PC-3 (cell line): ENCODE measurements around the gene SLC6A3. TPM values are rescaled to one million over a fixed set of nuclear protein-coding genes. Genes with fewer than 3 reads are reported as not detected.

Source experiments
- ATAC-seq: fragments of 200-7000 bp; cut with Tn5 transposase; 2 replicates; pipeline ENCODE4 v1.9.1; 2020; ENCODE audit warnings: mild to moderate bottlenecking, moderate library complexity
- BruUV-seq: library from RNA; stranded (reverse); fragments of 400-500 nt; replicated peaks from 2 replicates; lab custom pipeline; 2021; lab: Mats Ljungman, UMichigan
- CTCF ChIA-PET: fragments of 300-600 bp; sonication (Branson Sonifier 250); formaldehyde crosslinking; loops from one replicate; lab custom pipeline; 2022; ENCODE audit warnings: antibody characterized with exemption; lab: Charles Lee
- POLR2A ChIA-PET: fragments of 300-600 bp; sonication (Branson Sonifier 250); formaldehyde crosslinking; loops from one replicate; lab custom pipeline; 2022; ENCODE audit warnings: antibody characterized with exemption; ENCODE audit not compliant: unreplicated experiment; lab: Charles Lee
- DNase-seq: peaks from one replicate; pipeline ENCODE4 v3.0.0-alpha.2; 2015
- H2AFZ ChIP-seq: fragments of 300-600 bp; sonication (generic); 2 replicates; pipeline ENCODE4 v1.6.0; 2016; ENCODE audit warnings: antibody characterized with exemption, low read length
- H3F3A ChIP-seq: fragments of 300-600 bp; sonication (generic); one replicate; pipeline ENCODE4 v1.6.0; 2017; ENCODE audit warnings: antibody characterized with exemption, low read length, control low read depth, mild to moderate bottlenecking; ENCODE audit not compliant: unreplicated experiment
- H3K27ac ChIP-seq: fragments of 300-600 bp; sonication (generic); 2 replicates; pipeline ENCODE4 v1.5.1; 2016; ENCODE audit warnings: mild to moderate bottlenecking, low read length
- H3K27me3 ChIP-seq: fragments of 300-600 bp; sonication (generic); 2 replicates; pipeline ENCODE4 v1.6.1; 2016; ENCODE audit warnings: low read length, mixed read lengths
- H3K36me3 ChIP-seq: fragments of 300-600 bp; sonication (generic); 2 replicates; pipeline ENCODE4 v1.6.1; 2016; ENCODE audit warnings: low read depth, mixed run types, low read length, mixed read lengths
- H3K4me1 ChIP-seq: fragments of 300-600 bp; sonication (generic); 2 replicates; pipeline ENCODE4 v1.5.1; 2016; ENCODE audit warnings: low read length; ENCODE audit not compliant: insufficient read depth
- H3K4me2 ChIP-seq: fragments of 300-600 bp; sonication (generic); 2 replicates; pipeline ENCODE4 v1.6.0; 2016; ENCODE audit warnings: low read length
- H3K4me3 ChIP-seq: fragments of 300-600 bp; sonication (generic); 2 replicates; pipeline ENCODE4 v1.5.1; 2016; ENCODE audit warnings: mild to moderate bottlenecking, low read length, mixed read lengths
- H3K79me2 ChIP-seq: fragments of 300-600 bp; sonication (generic); 2 replicates; pipeline ENCODE4 v1.6.1; 2017; ENCODE audit warnings: low read length, mixed read lengths
- H3K9ac ChIP-seq: fragments of 300-600 bp; sonication (generic); 2 replicates; pipeline ENCODE4 v1.6.0; 2016; ENCODE audit warnings: mild to moderate bottlenecking, low read length
- H3K9me2 ChIP-seq: fragments of 300-600 bp; sonication (generic); replicated peaks from 2 replicates; pipeline ENCODE4 v1.6.1; 2016; ENCODE audit warnings: mixed run types, low read length, mixed read lengths
- H3K9me3 ChIP-seq: fragments of 300-600 bp; sonication (generic); 2 replicates; pipeline ENCODE4 v1.6.1; 2016; ENCODE audit warnings: low read length, mixed read lengths
- H4K20me1 ChIP-seq: fragments of 300-600 bp; sonication (generic); 2 replicates; pipeline ENCODE4 v1.6.1; 2016; ENCODE audit warnings: low read length, mixed read lengths
- CTCF ChIP-seq: fragments of 300-600 bp; sonication (generic); conservative IDR thresholded peaks from 2 replicates; pipeline ENCODE4 v1.5.1; 2017; ENCODE audit warnings: antibody characterized with exemption, low read depth, mild to moderate bottlenecking, low read length
- EZH2 ChIP-seq: fragments of 300-600 bp; sonication (generic); IDR thresholded peaks from one replicate; pipeline ENCODE4 v1.6.1; 2017; ENCODE audit warnings: antibody characterized with exemption, mild to moderate bottlenecking, low read length; ENCODE audit not compliant: unreplicated experiment
- EZH2phosphoT487 ChIP-seq: fragments of 300-600 bp; sonication (generic); IDR thresholded peaks from 2 replicates; pipeline ENCODE4 v1.6.1; 2018; ENCODE audit warnings: mild to moderate bottlenecking, antibody characterized with exemption, low read length, borderline replicate concordance
- intact Hi-C: fragments of 100-400 bp; cut with micrococcal nuclease; formaldehyde crosslinking; loops from 2 replicates; pipeline ENCODE4 v1.9.0; 2023
- total RNA-seq: library from RNA; depleted of rRNA; stranded (reverse); fragments of >200 nt; gene quantifications from 2 replicates; pipeline ENCODE4 v1.2.3, GENCODE V29; 2014; rRNA removed

Gene SLC6A3
- total RNA-seq, 1 experiment from 2014 or later = not detected

DNA sequence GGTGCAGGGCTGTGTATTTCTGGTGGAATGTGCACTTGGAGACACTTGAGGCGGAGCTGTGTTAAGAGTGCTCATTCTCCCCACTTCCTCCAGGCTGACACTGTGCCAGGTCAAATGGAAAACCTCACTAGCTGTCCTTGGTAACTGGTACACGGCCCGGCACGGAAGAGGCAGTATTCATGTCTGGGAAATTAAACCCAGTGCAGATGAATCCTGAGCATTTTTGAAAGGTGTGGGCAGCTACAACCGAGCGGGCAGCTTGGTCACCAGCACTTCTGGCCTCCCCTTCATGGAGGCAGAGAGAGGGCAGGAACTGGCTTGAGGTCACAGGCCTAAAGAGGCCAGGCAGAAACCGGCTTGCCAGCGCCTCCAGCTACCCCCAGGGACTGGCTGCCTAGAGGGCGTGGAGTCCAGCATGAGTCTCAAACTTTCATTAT, 101.9 kb downstream of the SLC6A3 start:
- Histone ChIP-seq H4K20me1 (peaks cover 12% of the 10 kb centered on the region; the same call in 1 of the 2 replicates), H3K4me2 (peak overlapping the region; percentile 99), H3K27me3 (no peaks in the 10 kb centered on the region), H3K9me3 (no peaks in the 10 kb centered on the region), H3K9ac (peak overlapping the region; percentile 80; the same call in 1 of the 2 replicates), H3K4me3 (peak overlapping the region; percentile 90), H3K27ac (no peak overlapping the region), H3K79me2 (peaks cover 60% of the 10 kb centered on the region), H3K4me1 (peaks cover 11% of the 10 kb centered on the region), H3K9me2 (no peaks in the 10 kb centered on the region), H3K36me3 (peaks cover 36% of the 10 kb centered on the region), H3F3A (no peaks in the 10 kb centered on the region), H2AFZ (no peak overlapping the region)
- BruUV-seq = no TSS peak
- DNase-seq (no peak), ATAC-seq (no peak)
- POLR2A ChIA-PET = no interaction called here
- intact Hi-C loops = loop anchor here (5.0 kb wide), 1 partner anchor 299 kb away; no protein-coding TSS in a partner anchor
- TF ChIP-seq EZH2phosphoT487 (no peak), CTCF (no peak), EZH2 (no peak)
- CTCF ChIA-PET = no interaction called here

Other genes with a start within 250 kb of the SLC6A3 start
- gene SLC6A19, start 243.8 kb downstream of the SLC6A3 start, total RNA-seq = not detected in 2 replicates
- gene SLC6A18, start 220.1 kb downstream of the SLC6A3 start, total RNA-seq = not detected in 2 replicates
- gene TERT, start 150.4 kb downstream of the SLC6A3 start, total RNA-seq = 0.80 and 1.2 TPM in 2 replicates
- gene CLPTM1L, start 100.3 kb downstream of the SLC6A3 start, total RNA-seq = 373 and 463 TPM in 2 replicates
- gene LPCAT1, start 78.5 kb upstream of the SLC6A3 start, total RNA-seq = 121 and 144 TPM in 2 replicates